ENCODE measurements around the gene PROS1.

The PROS1 gene

GRCh38 chr3:93973131-93974126, at the start of gene PROS1:
TSS of gene PROS1 (minus strand) at chr3:93973896. CDS start at chr3:93973749, 147 bp downstream.
- peak; percentile 81 for DNase-seq

DNA sequence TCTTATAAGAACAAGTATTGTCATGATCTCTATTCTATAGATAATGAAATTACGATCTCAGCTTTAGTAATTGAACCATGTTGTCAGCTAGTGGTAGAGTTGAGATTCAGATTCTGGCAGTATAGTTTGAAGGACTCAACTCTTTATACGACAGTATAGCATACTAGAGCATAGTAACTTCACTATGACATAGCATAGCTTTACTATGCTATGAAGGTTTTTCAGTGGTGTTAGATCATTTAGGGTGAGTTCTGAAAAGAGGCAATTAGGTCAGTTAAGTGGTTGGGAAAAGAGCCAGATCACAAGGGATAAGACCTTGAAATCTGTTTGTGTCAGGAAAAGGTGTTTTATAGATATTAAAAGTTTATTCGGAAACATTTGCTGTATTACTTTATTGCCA, 46.6 kb upstream of the PROS1 start:
- DNase-seq = no peak

DNA sequence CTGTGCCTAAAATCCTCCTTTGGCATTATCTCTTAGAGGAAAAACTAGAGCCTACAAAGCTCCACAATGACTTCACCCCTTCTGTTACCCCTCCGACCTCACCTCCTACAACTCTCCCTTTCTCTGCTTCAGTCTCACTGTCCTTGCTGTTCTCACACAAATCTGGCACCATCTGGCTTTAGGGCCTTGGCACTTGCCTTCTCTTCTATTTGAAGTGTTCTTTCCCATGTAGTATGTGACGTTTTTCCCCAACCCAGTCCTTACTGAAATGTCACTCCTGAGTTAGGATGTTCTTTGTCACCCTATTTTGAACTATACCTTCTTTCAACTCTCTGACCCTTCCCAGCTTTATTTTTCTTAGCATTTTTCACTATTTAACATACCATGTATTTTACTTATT, 46.0 kb upstream of the PROS1 start:
- DNase-seq = no peak

DNA sequence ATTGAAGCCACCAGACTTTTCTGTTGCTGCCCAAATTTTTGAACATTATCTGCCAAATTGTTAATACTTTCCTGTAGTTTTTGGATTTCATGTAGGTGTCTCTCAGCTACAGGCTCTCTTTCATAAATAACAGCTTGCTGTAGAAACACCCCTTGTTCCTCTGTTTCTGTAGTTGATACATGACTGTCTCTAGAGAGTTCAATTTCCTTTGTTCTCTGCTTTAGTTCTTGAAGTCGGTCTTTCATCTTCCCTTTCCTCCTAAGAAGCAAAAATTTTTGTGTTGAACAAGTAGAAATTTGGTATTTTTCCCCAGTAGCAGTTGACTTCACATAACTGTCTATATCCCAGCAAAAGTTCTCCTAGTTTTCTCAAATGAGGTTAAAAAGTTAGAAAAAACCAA, 41.3 kb upstream of the PROS1 start:
- DNase-seq = no peak

- no peak for DNase-seq
Observed at GRCh38 chr3:94012185-94012584, 38.5 kb upstream of the PROS1 start.

DNA sequence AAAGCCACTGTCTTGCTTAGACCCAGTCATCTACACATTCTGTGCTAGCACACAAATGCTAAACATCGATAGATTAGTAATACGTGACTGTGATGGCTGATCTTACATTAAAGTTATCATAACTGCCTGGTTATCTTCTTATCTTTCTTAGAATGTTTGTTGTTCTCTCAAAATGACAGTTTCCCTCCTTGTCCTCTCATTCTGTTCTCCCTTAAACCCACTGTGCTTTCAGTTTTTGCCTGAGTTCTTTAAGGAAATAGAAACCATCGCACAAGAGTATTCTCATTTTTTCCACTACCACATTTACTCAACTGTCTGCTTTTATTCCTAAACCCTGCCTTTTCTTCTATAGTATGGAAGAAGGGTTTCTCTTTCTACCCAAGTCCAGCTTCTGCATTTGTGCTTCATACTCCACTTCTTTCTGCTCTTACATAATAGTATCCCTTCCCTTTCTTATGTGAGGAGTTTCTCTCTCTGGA, 37.6 kb upstream of the PROS1 start:
- peak; percentile 88 for DNase-seq

GRCh38 chr3:94009608-94010007, 35.9 kb upstream of the PROS1 start:
- DNase-seq = no peak

DNA sequence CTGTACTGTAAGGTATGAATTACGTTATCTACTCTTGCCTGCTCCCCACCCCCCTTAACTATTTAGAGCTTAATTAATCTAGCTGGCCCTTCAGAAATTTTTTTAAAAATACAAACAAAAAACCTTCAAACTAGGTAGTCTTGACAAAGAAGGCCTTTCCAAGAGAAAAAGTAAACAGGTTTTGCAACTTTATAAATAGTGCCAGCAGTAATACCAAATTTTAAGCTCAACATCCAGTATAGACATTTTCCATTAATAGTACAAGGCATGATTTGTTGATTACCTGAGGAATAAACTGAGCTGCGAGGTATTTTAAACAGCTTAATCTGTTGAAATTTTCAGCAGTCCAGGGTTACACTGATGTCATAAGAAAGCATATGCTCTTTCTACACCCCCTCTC, 34.6 kb upstream of the PROS1 start:
- DNase-seq = no peak

GRCh38 chr3:94004301-94004910, 30.7 kb upstream of the PROS1 start:
- DNase-seq = peak; percentile 77

DNA sequence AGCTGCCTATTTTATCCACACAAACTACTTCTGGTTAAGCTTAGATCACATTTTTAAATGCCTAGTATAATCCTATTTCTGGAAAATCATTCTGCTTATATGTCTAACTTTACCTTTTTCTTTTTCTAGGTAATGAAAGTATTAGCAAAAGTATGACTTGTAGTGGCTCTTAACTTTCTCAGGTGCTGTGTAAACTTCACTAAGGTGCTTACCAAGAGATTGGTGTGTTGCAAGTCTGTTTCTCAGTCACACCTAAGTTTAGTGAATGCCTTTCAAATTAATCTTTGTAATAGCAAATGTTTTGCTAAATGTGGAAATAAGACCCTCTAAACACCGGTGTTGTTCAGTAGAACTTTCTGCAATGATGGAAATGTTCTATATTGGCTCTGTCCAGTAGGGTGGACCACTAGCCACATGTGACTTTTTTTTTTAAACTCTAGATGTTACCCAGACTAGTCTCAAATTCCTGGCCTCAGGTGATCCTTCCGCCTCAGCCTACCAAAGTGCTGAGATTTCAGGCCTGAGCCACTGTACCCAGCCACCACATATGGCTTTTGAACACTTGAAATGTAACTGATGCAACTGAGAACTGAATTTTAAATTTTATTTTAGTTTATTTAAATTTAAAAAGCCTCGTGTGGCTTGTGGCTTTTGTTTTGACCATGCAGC, 28.3 kb upstream of the PROS1 start:
- DNase-seq = no peak

GRCh38 chr3:94001191-94001590, 27.5 kb upstream of the PROS1 start:
- DNase-seq = no peak

- DNase-seq = no peak
Observed at GRCh38 chr3:93994056-93994455, 20.4 kb upstream of the PROS1 start.

DNA sequence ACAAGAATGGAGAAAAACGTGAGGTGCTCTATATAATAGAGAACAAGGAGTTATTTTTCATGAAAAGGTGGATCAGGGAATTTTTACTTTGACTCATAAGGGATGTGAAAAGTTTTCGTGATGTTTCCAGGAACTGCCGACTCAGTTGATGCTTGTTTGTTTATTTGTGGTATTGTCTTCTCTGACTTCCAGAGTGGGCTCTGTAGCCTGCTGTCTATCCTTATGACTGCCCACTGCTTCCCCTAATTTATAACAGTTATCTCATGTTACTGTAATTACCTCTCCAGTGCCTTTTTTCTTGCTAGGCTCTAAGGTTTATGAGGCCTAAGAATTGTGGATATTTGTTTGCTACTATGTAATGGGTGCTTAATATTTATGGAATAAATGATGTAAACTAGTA, 18.5 kb upstream of the PROS1 start:
- DNase-seq = no peak

DNA sequence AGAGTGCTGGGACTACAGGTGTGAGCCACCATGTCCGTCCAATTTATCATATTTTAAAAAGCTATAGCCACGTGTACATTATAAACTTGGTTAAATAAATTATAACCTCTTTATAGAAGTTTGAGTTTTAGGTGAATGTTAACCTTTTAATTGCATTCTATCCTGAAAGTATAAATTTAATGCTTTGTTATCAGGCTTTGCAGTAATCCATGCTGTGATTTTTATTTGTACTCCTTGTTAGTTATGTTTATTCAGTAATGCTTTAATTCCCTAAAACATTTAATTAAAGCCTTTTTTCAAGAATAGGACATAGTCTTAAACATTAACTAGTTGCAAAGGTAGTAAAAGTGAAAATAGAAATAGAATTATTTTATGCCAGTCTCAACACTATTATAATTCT, 17.9 kb upstream of the PROS1 start:
- DNase-seq = no peak

- DNase-seq = no peak
Observed at GRCh38 chr3:93989241-93989640, 15.5 kb upstream of the PROS1 start.

DNA sequence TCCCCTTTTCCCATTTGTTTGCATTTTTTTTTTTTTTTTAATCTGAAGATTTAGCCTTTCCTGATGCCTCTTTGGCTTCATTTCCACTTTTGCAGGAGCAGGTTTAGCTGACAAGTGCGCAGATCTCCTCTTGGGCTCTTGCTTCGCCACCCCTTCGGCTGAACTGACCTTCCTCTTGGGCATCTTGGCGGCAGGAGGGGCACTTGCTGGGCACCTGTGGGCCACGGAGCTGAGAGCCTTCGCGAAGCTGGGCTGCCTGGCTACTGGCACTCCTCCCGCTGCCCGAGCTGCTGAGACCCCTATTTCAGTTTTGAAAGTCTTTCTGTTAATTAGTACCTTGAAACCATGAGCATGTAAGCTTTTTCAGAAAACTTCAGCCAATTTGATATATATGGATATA, 15.1 kb upstream of the PROS1 start:
- DNase-seq = no peak

DNA sequence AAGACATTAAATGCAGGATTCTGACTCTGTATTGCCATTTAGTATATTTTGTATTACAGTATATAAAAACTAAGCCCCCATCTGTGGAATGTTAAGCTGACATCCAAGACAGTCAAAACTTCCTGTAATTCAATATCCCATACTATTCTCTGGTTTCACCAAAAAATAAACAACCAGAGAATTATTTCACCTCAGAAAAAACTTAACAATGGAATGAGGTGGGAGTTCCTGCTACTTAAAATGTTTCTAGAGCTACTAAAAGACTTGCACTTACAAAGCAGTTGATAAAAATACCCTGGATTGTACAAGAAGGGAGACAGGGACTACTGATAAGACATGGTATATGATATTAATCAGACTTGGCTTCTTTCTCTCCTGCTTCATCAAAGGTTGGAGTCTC, 14.6 kb upstream of the PROS1 start:
- no peak for DNase-seq

DNA sequence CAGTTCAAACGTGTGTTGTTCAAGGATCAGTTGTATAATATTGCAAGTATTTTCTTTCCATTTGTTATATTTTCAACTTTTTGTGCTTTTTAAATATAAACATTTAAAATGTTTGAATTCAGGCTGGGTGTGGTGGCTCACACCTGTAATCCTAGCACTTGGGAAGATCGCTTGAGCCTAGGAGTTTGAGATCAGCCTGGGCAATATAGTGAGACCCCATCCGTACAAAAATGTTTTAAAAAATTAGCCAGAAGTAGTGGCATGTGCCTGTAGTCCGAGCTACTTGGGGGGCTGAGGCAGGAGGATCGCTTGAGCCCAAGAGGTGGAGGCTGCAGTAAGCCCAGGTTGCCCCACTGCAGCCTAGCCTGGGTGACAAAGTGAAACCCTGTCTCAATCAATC, 10.9 kb upstream of the PROS1 start:
- no peak for DNase-seq

GRCh38 chr3:93983408-93983807, 9.7 kb upstream of the PROS1 start:
- no peak for DNase-seq

- DNase-seq = no peak
Observed at GRCh38 chr3:93981649-93982048, 8.0 kb upstream of the PROS1 start.

GRCh38 chr3:93979850-93980676, 6.4 kb upstream of the PROS1 start, which contains the start of gene ARL13B:
TSS of gene ARL13B (plus strand) at chr3:93980155. CDS start at chr3:93980424, 269 bp downstream.
- DNase-seq = peak; percentile 99

- DNase-seq = no peak
Observed at GRCh38 chr3:93969997-93970396, 3.7 kb downstream of the PROS1 start.

DNA sequence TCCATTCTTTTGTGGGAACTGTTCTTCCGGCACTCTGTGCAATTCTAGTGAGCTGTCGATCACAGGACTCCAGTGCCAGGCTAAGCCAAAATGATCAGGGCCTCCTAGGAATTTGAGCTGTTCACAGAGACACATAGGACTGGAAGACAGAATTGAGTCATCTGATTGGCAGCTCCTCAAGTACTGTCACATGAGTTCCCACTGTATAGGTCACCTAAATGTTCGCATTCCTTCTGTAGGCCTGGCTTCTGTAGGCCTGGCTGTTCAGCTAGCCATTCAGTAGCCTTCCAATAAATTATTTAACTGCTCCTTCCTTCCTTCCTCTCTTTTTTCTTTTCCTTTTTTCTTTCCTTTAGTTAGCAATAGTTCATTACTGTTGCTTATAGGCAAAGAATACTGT, 4.3 kb downstream of the PROS1 start:
- DNase-seq = no peak
